GM21423 (cell line): ENCODE results near the gene SEC14L3.

ENCODE experiments used
- ATAC-seq: cut with Tn5 transposase; IDR thresholded peaks from one replicate; pipeline ENCODE4 v1.9.1; 2021; ENCODE audit warnings: mild to moderate bottlenecking, moderate library complexity; ENCODE audit not compliant: unreplicated experiment

SEC14L3 gene

GRCh38 chr22:30447656-30448055, 24.2 kb downstream of the SEC14L3 start:
- ATAC-seq = no peak

- ATAC-seq = no peak
Observed at GRCh38 chr22:30445438-30446145, 26.2 kb downstream of the SEC14L3 start.

- ATAC-seq = no peak
Observed at GRCh38 chr22:30444632-30445437, 27.0 kb downstream of the SEC14L3 start.

- no peak for ATAC-seq
Observed at GRCh38 chr22:30441088-30441487, 30.7 kb downstream of the SEC14L3 start.

GRCh38 chr22:30439836-30440235, 32.0 kb downstream of the SEC14L3 start:
- no peak for ATAC-seq

GRCh38 chr22:30439226-30439625, 32.6 kb downstream of the SEC14L3 start:
- ATAC-seq = no peak

GRCh38 chr22:30438559-30438958, 33.3 kb downstream of the SEC14L3 start:
- no peak for ATAC-seq

GRCh38 chr22:30436196-30436595, 35.6 kb downstream of the SEC14L3 start:
- ATAC-seq = no peak

- no peak for ATAC-seq
Observed at GRCh38 chr22:30435674-30436126, 36.1 kb downstream of the SEC14L3 start.

GRCh38 chr22:30434843-30435242, 37.0 kb downstream of the SEC14L3 start:
- ATAC-seq = no peak

- no peak for ATAC-seq
Observed at GRCh38 chr22:30433773-30434172, 38.0 kb downstream of the SEC14L3 start.

- ATAC-seq = no peak
Observed at GRCh38 chr22:30433227-30433626, 38.6 kb downstream of the SEC14L3 start.

GRCh38 chr22:30432520-30432919, 39.3 kb downstream of the SEC14L3 start:
- no peak for ATAC-seq

GRCh38 chr22:30432096-30432495, 39.7 kb downstream of the SEC14L3 start:
- ATAC-seq = no peak

GRCh38 chr22:30430933-30431332, 40.9 kb downstream of the SEC14L3 start:
- ATAC-seq = no peak

GRCh38 chr22:30429887-30430286, 41.9 kb downstream of the SEC14L3 start:
- ATAC-seq = no peak

GRCh38 chr22:30427871-30428270, 43.9 kb downstream of the SEC14L3 start:
- ATAC-seq = no peak

- no peak for ATAC-seq
Observed at GRCh38 chr22:30426388-30427353, 45.1 kb downstream of the SEC14L3 start.

GRCh38 chr22:30425616-30426387, 46.0 kb downstream of the SEC14L3 start, which contains the start of gene MTFP1:
Gene MTFP1 (plus strand): TSS chr22:30425768. CDS start chr22:30425880, 112 bp downstream.
- no peak for ATAC-seq

GRCh38 chr22:30425327-30425615, 46.5 kb downstream of the SEC14L3 start:
- no peak for ATAC-seq
